Trophoblast cell (in vitro differentiated cells and primary cell): ENCODE measurements around the gene GPR55.

Source experiments
- DNase-seq, 2 donors: peaks; one replicate each; pipeline ENCODE4 v3.0.0-alpha.2; 2016
- H2AFZ ChIP-seq: 2 replicates; pipeline ENCODE4 v1.6.1; 2013; ENCODE audit warnings: low read length, moderate library complexity, mild to moderate bottlenecking; ENCODE audit not compliant: insufficient read depth, poor library complexity
- H2AK5ac ChIP-seq: 2 replicates; pipeline ENCODE4 v1.6.1; 2013; ENCODE audit warnings: mild to moderate bottlenecking, low read length
- H2BK120ac ChIP-seq: 2 replicates; pipeline ENCODE4 v1.6.1; 2013; ENCODE audit warnings: low read length, mild to moderate bottlenecking, moderate library complexity; ENCODE audit not compliant: insufficient read depth, poor library complexity
- H2BK12ac ChIP-seq: 2 replicates; pipeline ENCODE4 v1.6.1; 2013; ENCODE audit warnings: mild to moderate bottlenecking, low read length, moderate library complexity
- H2BK5ac ChIP-seq: 2 replicates; pipeline ENCODE4 v1.6.1; 2013; ENCODE audit warnings: low read length, low read depth, moderate library complexity, mild to moderate bottlenecking; ENCODE audit not compliant: poor library complexity
- H3K14ac ChIP-seq: 2 replicates; pipeline ENCODE4 v1.6.1; 2013; ENCODE audit warnings: mild to moderate bottlenecking, low read length
- H3K18ac ChIP-seq: 2 replicates; pipeline ENCODE4 v1.6.1; 2013; ENCODE audit warnings: mild to moderate bottlenecking, low read length
- H3K23ac ChIP-seq: 2 replicates; pipeline ENCODE4 v1.6.1; 2013; ENCODE audit warnings: low read length
- H3K27ac ChIP-seq: 2 replicates; pipeline ENCODE4 v1.5.1; 2013; ENCODE audit warnings: low read depth, mild to moderate bottlenecking, inconsistent platforms, low read length, moderate library complexity
- H3K27me3 ChIP-seq: 2 replicates; pipeline ENCODE4 v1.6.1; 2013; ENCODE audit warnings: inconsistent platforms, mild to moderate bottlenecking, low read length, moderate library complexity; ENCODE audit not compliant: insufficient read depth
- H3K36me3 ChIP-seq, 2 experiments: 1 replicate in 1 of 2; 2 replicates in 1 of 2; pipeline ENCODE4 v1.6.1; 2013; ENCODE audit warnings: low read length in 2 of 2, mild to moderate bottlenecking in 2 of 2, moderate library complexity in 1 of 2; ENCODE audit not compliant: insufficient read depth in 2 of 2, control insufficient read depth in 1 of 2
- H3K4ac ChIP-seq: 2 replicates; pipeline ENCODE4 v1.6.1; 2013; ENCODE audit warnings: low read depth, mild to moderate bottlenecking, low read length, moderate library complexity
- H3K4me1 ChIP-seq, 2 experiments: 1 replicate in 1 of 2; 2 replicates in 1 of 2; pipeline ENCODE4 v1.6.1; 2013; ENCODE audit warnings: low read length in 2 of 2, mild to moderate bottlenecking in 2 of 2, moderate library complexity in 1 of 2; ENCODE audit not compliant: insufficient read depth in 2 of 2, control insufficient read depth in 1 of 2
- H3K4me2 ChIP-seq: 2 replicates; pipeline ENCODE4 v1.6.1; 2013; ENCODE audit warnings: inconsistent platforms, mild to moderate bottlenecking, low read length, moderate library complexity
- H3K4me3 ChIP-seq: 2 replicates; pipeline ENCODE4 v1.5.1; 2013; ENCODE audit warnings: mild to moderate bottlenecking, low read depth, low read length, inconsistent platforms
- H3K79me1 ChIP-seq: one replicate; pipeline ENCODE4 v1.6.1; 2013; ENCODE audit warnings: low read length
- H3K79me2 ChIP-seq: 2 replicates; pipeline ENCODE4 v1.6.1; 2013; ENCODE audit warnings: low read length, mild to moderate bottlenecking; ENCODE audit not compliant: control insufficient read depth, insufficient read depth, poor library complexity
- H3K9ac ChIP-seq: 2 replicates; pipeline ENCODE4 v1.6.1; 2013; ENCODE audit warnings: mild to moderate bottlenecking, low read length
- H3K9me3 ChIP-seq: 2 replicates; pipeline ENCODE4 v1.6.1; 2013; ENCODE audit warnings: low read depth, mild to moderate bottlenecking, control low read depth, inconsistent platforms, low read length; ENCODE audit not compliant: insufficient read depth
- H4K12ac ChIP-seq: 2 replicates; pipeline ENCODE4 v1.6.1; 2013; ENCODE audit warnings: low read depth, mild to moderate bottlenecking, low read length, moderate library complexity
- H4K8ac ChIP-seq: 2 replicates; pipeline ENCODE4 v1.6.1; 2013; ENCODE audit warnings: low read depth, mild to moderate bottlenecking, low read length, moderate library complexity
- H4K91ac ChIP-seq: one replicate; pipeline ENCODE4 v1.6.1; 2013; ENCODE audit warnings: low read depth, mild to moderate bottlenecking, low read length, moderate library complexity
- WGBS: extraction: QIAGEN DNeasy Blood & Tissue Kit; methylation state at CpG from one replicate; pipeline ENCODE4 v1.1.7; 2013; ENCODE audit warnings: missing lambda C conversion rate; ENCODE audit not compliant: insufficient read length, insufficient coverage; ENCODE audit errors: extremely low coverage; 5-methylcytosine and 5-hydroxymethylcytosine counted together

The GPR55 gene

GRCh38 chr2:230903231-230904150 is 21.6 kb downstream of the GPR55 start:
- Histone ChIP-seq H3K36me3 (no peaks in the 10 kb centered on the region), H2AFZ (no peak overlapping the region), H3K27me3 (no peaks in the 10 kb centered on the region), H2BK5ac (no peak overlapping the region), H2BK12ac (no peak overlapping the region), H3K23ac (no peak overlapping the region), H4K8ac (no peak overlapping the region), H2AK5ac (no peak overlapping the region), H3K14ac (no peak overlapping the region), H2BK120ac (no peak overlapping the region), H3K4me1 (peaks cover 8 to 12% of the 10 kb centered on the region in 2 experiments), H3K4me3 (no peak overlapping the region), H4K91ac (no peak overlapping the region), H3K79me1 (no peaks in the 10 kb centered on the region), H3K4me2 (no peak overlapping the region), H3K18ac (no peak overlapping the region), H3K9ac (no peak overlapping the region), H4K12ac (no peak overlapping the region), H3K27ac (no peak overlapping the region), H3K9me3 (peaks cover 4% of the 10 kb centered on the region), H3K4ac (no peak overlapping the region), H3K79me2 (no peaks in the 10 kb centered on the region)
- no CpG with 5 or more reads among the region's 19 CpGs for WGBS
- no peak for DNase-seq

GRCh38 chr2:230902180-230902899 is 22.7 kb downstream of the GPR55 start:
- Histone ChIP-seq H2BK5ac (no peak overlapping the region), H3K4me2 (no peak overlapping the region), H3K9me3 (peaks cover 4% of the 10 kb centered on the region), H3K4me1 (peaks cover 8 to 12% of the 10 kb centered on the region in 2 experiments), H2BK12ac (no peak overlapping the region), H3K36me3 (no peaks in the 10 kb centered on the region), H2AFZ (no peak overlapping the region), H3K14ac (no peak overlapping the region), H3K4me3 (no peak overlapping the region), H3K27me3 (no peaks in the 10 kb centered on the region), H3K27ac (no peak overlapping the region), H3K79me1 (no peaks in the 10 kb centered on the region), H3K79me2 (no peaks in the 10 kb centered on the region), H3K9ac (no peak overlapping the region), H2AK5ac (no peak overlapping the region), H4K91ac (no peak overlapping the region), H4K12ac (no peak overlapping the region), H4K8ac (no peak overlapping the region), H3K4ac (no peak overlapping the region), H3K18ac (no peak overlapping the region), H3K23ac (no peak overlapping the region), H2BK120ac (no peak overlapping the region)
- DNase-seq, result peak; percentile 51 to 63
- WGBS, result no CpG with 5 or more reads among the region's 8 CpGs

- H3K4me3 ChIP-seq, result no peak overlapping the region
These were observed 24.0 kb downstream of the GPR55 start for GRCh38 chr2:230901006-230901405.

GRCh38 chr2:230900336-230900995 is 24.6 kb downstream of the GPR55 start:
- no peaks in the 10 kb centered on the region for H3K79me1 ChIP-seq

More at GRCh38 chr2:230901006-230901405, 24.0 kb downstream of the GPR55 start:
- no peak overlapping the region for H2BK5ac ChIP-seq
- no peak overlapping the region for H3K27ac ChIP-seq
- DNase-seq, result no peak
- no peaks in the 10 kb centered on the region for H3K27me3 ChIP-seq
- H3K14ac ChIP-seq, result no peak overlapping the region
- H4K12ac ChIP-seq, result no peak overlapping the region
- peaks cover 4% of the 10 kb centered on the region for H3K9me3 ChIP-seq
- no peak overlapping the region for H3K18ac ChIP-seq
- H2BK120ac ChIP-seq, result no peak overlapping the region
- H2AK5ac ChIP-seq, result no peak overlapping the region
- H3K4me1 ChIP-seq, result peaks cover 8 to 12% of the 10 kb centered on the region in 2 experiments
- no peak overlapping the region for H3K4ac ChIP-seq
- H3K36me3 ChIP-seq, result no peaks in the 10 kb centered on the region
- no peak overlapping the region for H4K8ac ChIP-seq
- H3K4me2 ChIP-seq, result no peak overlapping the region
- H3K9ac ChIP-seq, result no peak overlapping the region
- no peak overlapping the region for H2BK12ac ChIP-seq
- H2AFZ ChIP-seq, result no peak overlapping the region
- no peaks in the 10 kb centered on the region for H3K79me1 ChIP-seq
- no peak overlapping the region for H3K23ac ChIP-seq
- H4K91ac ChIP-seq, result no peak overlapping the region
- no peaks in the 10 kb centered on the region for H3K79me2 ChIP-seq
- no CpG with 5 or more reads among the region's 5 CpGs for WGBS

More at GRCh38 chr2:230900336-230900995, 24.6 kb downstream of the GPR55 start:
- Histone ChIP-seq H3K14ac (no peak overlapping the region), H3K27me3 (no peaks in the 10 kb centered on the region), H3K4me2 (no peak overlapping the region), H2BK12ac (no peak overlapping the region), H3K4ac (no peak overlapping the region), H2AK5ac (no peak overlapping the region), H3K4me3 (no peak overlapping the region), H3K36me3 (no peaks in the 10 kb centered on the region), H2BK120ac (no peak overlapping the region), H3K9ac (no peak overlapping the region), H3K79me2 (no peaks in the 10 kb centered on the region), H3K18ac (no peak overlapping the region), H4K8ac (no peak overlapping the region), H2BK5ac (no peak overlapping the region), H4K12ac (no peak overlapping the region), H3K9me3 (peaks cover 5% of the 10 kb centered on the region), H4K91ac (no peak overlapping the region), H3K4me1 (peaks cover 7 to 8% of the 10 kb centered on the region in 2 experiments), H2AFZ (no peak overlapping the region), H3K27ac (no peak overlapping the region), H3K23ac (no peak overlapping the region)
- DNase-seq, result no peak
- no CpG with 5 or more reads among the region's 10 CpGs for WGBS
